ENCODE results near the gene SLC7A10.

SLC7A10 gene

DNA sequence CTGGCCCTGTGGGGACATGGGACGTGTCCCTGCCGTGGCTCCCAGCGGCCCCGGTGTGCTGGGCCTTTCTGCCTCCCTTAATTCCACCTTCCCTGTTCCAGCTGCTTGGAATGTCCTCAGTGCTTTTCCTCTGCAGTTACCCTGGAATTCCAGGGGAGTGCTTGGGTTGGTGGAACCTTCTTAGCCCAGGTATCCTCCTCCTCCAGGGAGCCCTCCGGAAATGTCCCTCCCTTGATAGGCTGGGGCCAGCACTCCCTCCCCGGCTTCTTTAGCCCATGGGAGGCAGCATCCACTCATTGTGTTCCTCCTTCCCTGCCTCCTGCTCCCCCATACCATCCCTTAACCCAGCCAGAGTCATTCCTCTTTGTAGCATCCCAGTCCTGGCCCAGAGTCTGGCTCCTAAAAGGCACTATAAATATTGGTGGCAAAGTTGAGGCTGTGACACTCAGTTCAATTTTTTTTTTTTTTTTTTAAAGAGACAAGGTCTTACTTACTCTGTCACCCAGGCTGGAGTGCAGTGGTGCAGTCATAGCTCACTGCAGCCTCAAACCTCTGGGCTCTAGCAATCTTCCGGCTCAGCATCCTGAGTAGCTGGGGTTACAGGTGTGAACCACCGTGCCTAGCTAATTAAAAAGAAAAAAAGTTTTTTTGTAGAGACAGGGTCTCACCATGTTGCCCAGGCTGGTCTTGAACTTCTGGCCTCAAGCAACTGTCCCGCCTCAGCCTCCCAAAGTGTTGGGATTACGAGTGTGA, 13.7 kb upstream of the SLC7A10 start:
- no peak for TF ChIP-seq ZFX (IDR thresholded peaks at IDR 0.05; ENCODE audit: borderline replicate concordance)
- TF ChIP-seq, protein P1, sequence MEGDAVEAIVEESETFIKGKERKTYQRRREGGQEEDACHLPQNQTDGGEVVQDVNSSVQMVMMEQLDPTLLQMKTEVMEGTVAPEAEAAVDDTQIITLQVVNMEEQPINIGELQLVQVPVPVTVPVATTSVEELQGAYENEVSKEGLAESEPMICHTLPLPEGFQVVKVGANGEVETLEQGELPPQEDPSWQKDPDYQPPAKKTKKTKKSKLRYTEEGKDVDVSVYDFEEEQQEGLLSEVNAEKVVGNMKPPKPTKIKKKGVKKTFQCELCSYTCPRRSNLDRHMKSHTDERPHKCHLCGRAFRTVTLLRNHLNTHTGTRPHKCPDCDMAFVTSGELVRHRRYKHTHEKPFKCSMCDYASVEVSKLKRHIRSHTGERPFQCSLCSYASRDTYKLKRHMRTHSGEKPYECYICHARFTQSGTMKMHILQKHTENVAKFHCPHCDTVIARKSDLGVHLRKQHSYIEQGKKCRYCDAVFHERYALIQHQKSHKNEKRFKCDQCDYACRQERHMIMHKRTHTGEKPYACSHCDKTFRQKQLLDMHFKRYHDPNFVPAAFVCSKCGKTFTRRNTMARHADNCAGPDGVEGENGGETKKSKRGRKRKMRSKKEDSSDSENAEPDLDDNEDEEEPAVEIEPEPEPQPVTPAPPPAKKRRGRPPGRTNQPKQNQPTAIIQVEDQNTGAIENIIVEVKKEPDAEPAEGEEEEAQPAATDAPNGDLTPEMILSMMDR (IDR thresholded peaks at IDR 0.05) = no peak

DNA sequence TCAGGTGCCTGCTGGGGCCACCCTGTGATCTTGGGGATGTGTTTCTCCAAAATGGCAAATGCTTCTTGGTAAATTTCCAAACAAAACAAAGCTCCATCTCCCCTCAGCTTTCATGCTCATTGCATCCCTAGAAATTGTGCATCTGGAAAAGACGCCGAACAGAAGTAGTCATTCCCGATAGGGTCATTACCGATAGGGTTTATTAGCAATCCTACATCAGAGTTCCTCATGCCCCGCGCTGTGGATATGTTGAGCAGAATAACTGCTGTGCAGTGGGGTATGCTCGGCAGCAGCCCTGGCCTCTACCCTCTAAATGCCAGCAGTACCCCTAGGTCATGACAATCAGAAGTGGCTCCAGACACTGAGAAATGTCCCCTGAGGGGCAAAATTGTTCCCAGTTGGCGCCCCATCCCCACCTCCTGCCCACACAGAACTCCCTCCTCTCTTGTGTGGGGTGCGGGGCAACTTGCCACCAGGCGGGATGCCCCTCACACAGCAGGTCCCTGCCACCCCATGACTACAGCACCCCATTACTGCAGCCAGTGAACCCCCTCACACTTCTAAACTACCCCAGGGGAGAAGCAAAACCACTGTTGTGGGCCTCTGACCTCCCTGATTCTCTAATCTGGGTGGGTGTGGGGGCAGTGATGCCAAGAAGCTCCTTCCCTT, 13.0 kb upstream of the SLC7A10 start:
- H3K27ac ChIP-seq = no peak overlapping the region
- TF ChIP-seq, protein P1 (IDR thresholded peaks at IDR 0.05) = no peak

More for the DNA sequence above, 13.7 kb upstream of the SLC7A10 start:
- no peak overlapping the region for H3K27ac ChIP-seq

DNA sequence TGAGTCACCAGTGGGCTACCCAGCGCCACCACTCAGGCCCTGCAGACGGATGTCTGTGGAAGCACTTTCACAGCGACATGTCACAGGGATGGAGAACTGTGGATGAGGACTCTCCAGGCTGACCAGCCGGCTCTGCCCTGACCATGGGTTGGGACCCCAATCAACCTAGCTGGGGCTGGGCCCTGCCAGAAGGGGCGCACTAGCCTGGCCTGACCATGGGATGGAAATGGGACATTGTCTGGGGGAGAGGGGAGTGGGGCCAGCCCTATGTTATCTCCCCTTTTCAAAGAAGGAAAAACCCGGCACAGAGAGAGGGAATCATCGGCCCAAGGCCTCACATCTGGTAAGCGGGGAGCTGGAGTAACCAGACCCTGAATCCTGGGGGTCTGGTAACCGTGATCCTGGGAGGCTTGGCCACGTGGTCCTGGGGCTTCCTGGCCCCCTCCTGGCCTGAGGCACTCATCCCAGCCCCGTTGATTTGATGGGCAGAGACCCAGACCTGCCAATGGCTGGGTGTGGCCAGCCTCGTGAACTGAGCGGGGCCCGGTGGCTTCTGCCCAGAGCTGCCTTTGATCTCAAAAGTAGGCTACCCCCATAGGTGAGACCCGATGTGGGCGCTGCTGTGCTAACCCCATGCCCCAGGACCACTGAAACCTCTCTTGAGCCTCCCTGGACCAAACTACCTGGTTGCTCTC, 11.2 kb upstream of the SLC7A10 start:
- no peak for TF ChIP-seq ZFX (IDR thresholded peaks at IDR 0.05; ENCODE audit: borderline replicate concordance)
- TF ChIP-seq, protein P1 (IDR thresholded peaks at IDR 0.05) = no peak
- H3K27ac ChIP-seq = no peak overlapping the region

DNA sequence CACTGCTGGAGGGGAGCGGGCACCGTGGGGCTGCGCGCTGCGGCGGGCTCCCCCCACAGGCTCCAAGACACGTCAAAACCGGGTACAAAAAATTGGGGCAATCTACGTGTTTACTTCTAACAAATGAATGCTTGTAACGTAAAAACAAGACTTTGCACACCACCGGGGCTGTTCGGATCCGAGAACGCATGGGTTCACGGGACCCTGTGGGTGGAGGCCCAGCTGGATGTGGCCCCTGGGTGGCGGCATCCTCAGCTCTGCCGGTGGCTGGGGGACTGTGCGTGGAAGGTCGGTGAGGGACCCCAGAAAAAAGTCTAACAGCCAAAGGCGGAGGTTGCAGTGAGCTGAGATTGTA, 10.3 kb upstream of the SLC7A10 start:
- TF ChIP-seq, protein P1 (IDR thresholded peaks at IDR 0.05) = no peak
- TF ChIP-seq ZFX (IDR thresholded peaks at IDR 0.05; ENCODE audit: borderline replicate concordance) = no peak
- no peak overlapping the region for H3K27ac ChIP-seq

DNA sequence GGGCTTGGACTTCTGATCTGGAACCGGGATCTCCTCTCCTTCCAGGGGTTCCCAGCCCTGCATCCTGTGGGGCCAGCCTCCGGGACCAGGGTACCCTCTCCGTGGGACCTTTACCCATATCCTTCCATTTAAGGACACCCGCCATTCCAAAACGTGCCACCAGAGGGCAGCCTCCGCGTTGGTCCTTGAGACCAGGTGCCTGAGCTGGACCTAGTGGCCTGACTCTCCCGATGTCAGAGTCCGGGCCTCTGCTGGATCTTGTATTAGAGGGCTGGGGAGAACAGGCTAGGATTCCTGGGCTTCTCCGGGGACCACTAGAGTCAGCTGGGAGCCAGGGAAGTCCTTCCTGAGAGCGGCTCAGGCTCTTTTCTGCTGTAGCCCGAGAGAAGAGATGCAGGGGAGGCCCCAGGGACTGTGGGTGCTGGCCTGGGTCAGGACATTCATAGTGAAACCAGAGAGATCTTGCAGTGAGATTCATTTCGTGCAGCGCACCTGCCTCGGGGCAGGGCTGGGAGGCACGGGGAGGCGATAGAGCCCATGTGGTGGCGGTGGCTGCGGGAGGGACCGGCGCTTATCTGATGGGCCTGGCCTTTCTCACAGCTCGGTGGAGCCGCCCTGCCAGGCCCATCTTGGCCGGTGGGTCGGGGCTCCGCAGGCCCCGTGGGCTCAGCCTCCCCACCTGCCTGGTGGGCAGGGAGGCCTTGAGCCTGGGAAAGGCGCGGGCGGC, 9.8 kb upstream of the SLC7A10 start:
- no peak for TF ChIP-seq ZFX (IDR thresholded peaks at IDR 0.05; ENCODE audit: borderline replicate concordance)
- TF ChIP-seq, protein P1 (IDR thresholded peaks at IDR 0.05) = peak; percentile 95
- H3K27ac ChIP-seq = no peak overlapping the region

DNA sequence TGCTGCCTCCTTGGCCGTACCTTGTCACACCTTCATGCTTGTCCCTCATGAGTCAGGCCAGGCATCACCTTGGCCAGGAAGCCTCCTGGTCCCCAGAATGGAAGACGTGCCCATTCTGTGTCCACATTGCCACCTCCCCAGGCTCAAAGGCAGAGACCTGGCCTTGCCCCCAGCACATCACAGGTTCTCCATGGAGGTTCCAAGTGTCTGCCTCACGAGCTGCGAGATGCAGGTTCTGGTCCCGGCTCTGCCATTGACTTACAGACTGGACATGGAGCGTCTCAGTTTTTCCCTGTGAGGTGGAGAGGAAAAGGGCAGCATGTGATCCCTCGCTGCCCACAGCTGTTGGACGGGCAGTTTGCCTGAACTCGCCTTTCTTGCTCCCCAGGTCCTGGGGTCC, 9.1 kb upstream of the SLC7A10 start:
- H3K27ac ChIP-seq = no peak overlapping the region
- TF ChIP-seq, protein P1 (IDR thresholded peaks at IDR 0.05) = no peak
- no peak for TF ChIP-seq ZFX (IDR thresholded peaks at IDR 0.05; ENCODE audit: borderline replicate concordance)
